Calu3 (cell line): ENCODE data around the gene PLD4. TPM values are rescaled to one million over a fixed set of nuclear protein-coding genes. Genes with fewer than 3 reads are reported as not detected.

ENCODE experiments used
- BruUV-seq: library from RNA; stranded (reverse); fragments of 400-500 nt; replicated peaks from 2 replicates; lab custom pipeline; 2021; lab: Mats Ljungman, UMichigan
- CTCF ChIA-PET: fragments of 300-600 bp; sonication (Branson Sonifier 250); formaldehyde crosslinking; loops from one replicate; lab custom pipeline; 2022; ENCODE audit warnings: antibody characterized with exemption; lab: Charles Lee
- DNase-seq: peaks from one replicate; pipeline ENCODE4 v3.0.0; 2022
- H3K27ac Mint-ChIP-seq: one replicate; pipeline ENCODE4 v1.8.0; 2022; ENCODE audit warnings: mixed read lengths; ENCODE audit not compliant: unreplicated experiment
- H3K27me3 Mint-ChIP-seq: one replicate; pipeline ENCODE4 v1.8.0; 2022; ENCODE audit warnings: mixed read lengths; ENCODE audit not compliant: unreplicated experiment
- H3K36me3 Mint-ChIP-seq: one replicate; pipeline ENCODE4 v1.8.0; 2022; ENCODE audit warnings: mild to moderate bottlenecking, moderate library complexity, mixed read lengths; ENCODE audit not compliant: insufficient read depth, unreplicated experiment
- H3K4me1 Mint-ChIP-seq: one replicate; pipeline ENCODE4 v1.8.0; 2022; ENCODE audit warnings: mild to moderate bottlenecking, low read depth, mixed read lengths; ENCODE audit not compliant: unreplicated experiment
- H3K4me3 Mint-ChIP-seq: one replicate; pipeline ENCODE4 v1.8.0; 2022; ENCODE audit warnings: mild to moderate bottlenecking, low read depth, moderate library complexity, mixed read lengths; ENCODE audit not compliant: unreplicated experiment
- H3K9me3 Mint-ChIP-seq: one replicate; pipeline ENCODE4 v1.8.0; 2022; ENCODE audit warnings: low read depth, mixed read lengths; ENCODE audit not compliant: unreplicated experiment
- intact Hi-C: fragments of 100-400 bp; cut with micrococcal nuclease; formaldehyde crosslinking; loops from one replicate; pipeline ENCODE4 v1.10.0; 2022; ENCODE audit not compliant: unreplicated experiment
- total RNA-seq: library from RNA; stranded (reverse); gene quantifications from 2 replicates; pipeline ENCODE4 v1.2.3, GENCODE V29; 2022
- TF ChIP-seq, protein P1 (sequence below): fragments of 200-600 bp; IDR thresholded peaks from one replicate; pipeline ENCODE4 v1.8.0; 2022; ENCODE audit warnings: antibody characterized with exemption; ENCODE audit not compliant: unreplicated experiment

Gene PLD4
- total RNA-seq, 1 experiment from 2014 or later = 0.09 TPM

GRCh38 chr14:104926619-104927431 lies 2.1 kb downstream of the PLD4 start:
- Mint-ChIP-seq H3K27me3 (no peaks in the 10 kb centered on the region), H3K4me1 (no peaks in the 10 kb centered on the region), H3K4me3 (no peak overlapping the region), H3K9me3 (no peaks in the 10 kb centered on the region), H3K27ac (no peak overlapping the region), H3K36me3 (no peaks in the 10 kb centered on the region)
- DNase-seq = no peak
- no TSS peak for BruUV-seq
- TF ChIP-seq, protein P1, sequence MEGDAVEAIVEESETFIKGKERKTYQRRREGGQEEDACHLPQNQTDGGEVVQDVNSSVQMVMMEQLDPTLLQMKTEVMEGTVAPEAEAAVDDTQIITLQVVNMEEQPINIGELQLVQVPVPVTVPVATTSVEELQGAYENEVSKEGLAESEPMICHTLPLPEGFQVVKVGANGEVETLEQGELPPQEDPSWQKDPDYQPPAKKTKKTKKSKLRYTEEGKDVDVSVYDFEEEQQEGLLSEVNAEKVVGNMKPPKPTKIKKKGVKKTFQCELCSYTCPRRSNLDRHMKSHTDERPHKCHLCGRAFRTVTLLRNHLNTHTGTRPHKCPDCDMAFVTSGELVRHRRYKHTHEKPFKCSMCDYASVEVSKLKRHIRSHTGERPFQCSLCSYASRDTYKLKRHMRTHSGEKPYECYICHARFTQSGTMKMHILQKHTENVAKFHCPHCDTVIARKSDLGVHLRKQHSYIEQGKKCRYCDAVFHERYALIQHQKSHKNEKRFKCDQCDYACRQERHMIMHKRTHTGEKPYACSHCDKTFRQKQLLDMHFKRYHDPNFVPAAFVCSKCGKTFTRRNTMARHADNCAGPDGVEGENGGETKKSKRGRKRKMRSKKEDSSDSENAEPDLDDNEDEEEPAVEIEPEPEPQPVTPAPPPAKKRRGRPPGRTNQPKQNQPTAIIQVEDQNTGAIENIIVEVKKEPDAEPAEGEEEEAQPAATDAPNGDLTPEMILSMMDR = no peak
- intact Hi-C loops = no loop called here
- CTCF ChIA-PET = no interaction called here

DNA sequence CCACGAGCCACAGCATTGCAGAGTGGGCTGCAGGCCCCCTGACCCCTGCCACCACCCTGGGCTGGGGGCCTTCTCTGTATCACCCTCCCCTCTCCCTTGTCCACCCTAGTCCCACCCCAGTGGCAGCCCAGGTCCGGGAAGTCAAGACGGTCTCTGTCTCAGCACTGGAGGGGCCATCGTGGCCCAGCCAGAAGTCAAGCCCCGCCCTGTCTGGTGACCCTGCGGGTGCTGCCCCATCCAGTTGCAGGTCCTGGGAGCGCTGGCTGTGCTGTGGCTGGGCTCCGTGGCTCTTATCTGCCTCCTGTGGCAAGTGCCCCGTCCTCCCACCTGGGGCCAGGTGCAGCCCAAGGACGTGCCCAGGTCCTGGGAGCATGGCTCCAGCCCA lies 2.7 kb downstream of the PLD4 start:
- no TSS peak for BruUV-seq
- H3K36me3 Mint-ChIP-seq = no peaks in the 10 kb centered on the region
- intact Hi-C loops = no loop called here
- H3K4me1 Mint-ChIP-seq = no peaks in the 10 kb centered on the region
- CTCF ChIA-PET = no interaction called here
- H3K27ac Mint-ChIP-seq = no peak overlapping the region
- H3K9me3 Mint-ChIP-seq = no peaks in the 10 kb centered on the region
- H3K4me3 Mint-ChIP-seq = no peak overlapping the region
- no peak for DNase-seq
- TF ChIP-seq, protein P1 = no peak
- H3K27me3 Mint-ChIP-seq = no peaks in the 10 kb centered on the region

DNA sequence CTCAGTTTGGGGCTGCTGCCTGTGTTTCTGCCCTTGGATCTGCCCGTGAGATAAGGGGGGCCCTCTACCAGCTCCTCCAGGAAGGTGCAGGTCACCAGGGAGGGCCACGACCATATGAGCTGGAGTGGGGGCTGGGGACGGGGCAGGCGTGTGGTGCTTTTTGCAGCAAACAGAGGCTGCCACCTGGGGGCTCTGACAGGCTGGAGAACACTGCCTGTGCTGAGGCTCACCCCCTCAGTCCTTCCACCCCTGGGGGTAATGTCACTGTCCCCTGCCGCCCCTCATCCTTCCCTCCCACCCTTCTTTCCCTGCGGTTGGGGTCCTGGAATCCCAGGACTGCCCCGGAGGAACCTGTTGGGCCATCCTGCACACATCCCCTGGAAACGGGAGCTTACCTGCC lies 3.2 kb downstream of the PLD4 start:
- CTCF ChIA-PET = interaction anchor here (0.6 kb wide), 1 partner anchor 284 kb away, joined by 5 read pairs; no protein-coding TSS in a partner anchor
- H3K4me3 Mint-ChIP-seq = no peak overlapping the region
- H3K9me3 Mint-ChIP-seq = no peaks in the 10 kb centered on the region
- peaks cover 3% of the 10 kb centered on the region for H3K36me3 Mint-ChIP-seq
- TF ChIP-seq, protein P1 = no peak
- no TSS peak for BruUV-seq
- no peaks in the 10 kb centered on the region for H3K4me1 Mint-ChIP-seq
- intact Hi-C loops = no loop called here
- DNase-seq = no peak
- H3K27me3 Mint-ChIP-seq = no peaks in the 10 kb centered on the region
- H3K27ac Mint-ChIP-seq = no peak overlapping the region

- no peaks in the 10 kb centered on the region for H3K4me1 Mint-ChIP-seq
- DNase-seq = no peak
- no peaks in the 10 kb centered on the region for H3K27me3 Mint-ChIP-seq
- CTCF ChIA-PET = interaction anchor here (0.6 kb wide), 1 partner anchor 285 kb away, joined by 5 read pairs; no protein-coding TSS in a partner anchor
- H3K36me3 Mint-ChIP-seq = peaks cover 9% of the 10 kb centered on the region
- BruUV-seq = no TSS peak
- H3K4me3 Mint-ChIP-seq = no peak overlapping the region
- TF ChIP-seq, protein P1 = no peak
- intact Hi-C loops = no loop called here
- H3K27ac Mint-ChIP-seq = no peak overlapping the region
- no peaks in the 10 kb centered on the region for H3K9me3 Mint-ChIP-seq
Observed at GRCh38 chr14:104928391-104929133, 3.9 kb downstream of the PLD4 start.
